HFF-Myc (cell line): Measurements from ENCODE around the gene MCRIP2.

Experiments
- DNase-seq: peaks from one replicate; pipeline ENCODE4 v3.0.0-alpha.2; 2011; ENCODE audit warnings: low read depth; ENCODE audit errors: extremely low read depth
- H3K4me3 ChIP-seq: replicated peaks from 2 replicates; pipeline ENCODE4 v1.5.1; 2011; ENCODE audit warnings: low read depth, mild to moderate bottlenecking, control low read depth, low read length
- TF ChIP-seq, protein P1 (sequence below): IDR thresholded peaks from 2 replicates; pipeline ENCODE4 v1.5.1; 2012; ENCODE audit warnings: mild to moderate bottlenecking, low read depth, low read length, control low read depth; ENCODE audit errors: missing control alignments

The MCRIP2 gene

GRCh38 chr16:625117-625976 is 16.3 kb upstream of the MCRIP2 start:
- H3K4me3 ChIP-seq = no peak overlapping the region
- TF ChIP-seq, protein P1, sequence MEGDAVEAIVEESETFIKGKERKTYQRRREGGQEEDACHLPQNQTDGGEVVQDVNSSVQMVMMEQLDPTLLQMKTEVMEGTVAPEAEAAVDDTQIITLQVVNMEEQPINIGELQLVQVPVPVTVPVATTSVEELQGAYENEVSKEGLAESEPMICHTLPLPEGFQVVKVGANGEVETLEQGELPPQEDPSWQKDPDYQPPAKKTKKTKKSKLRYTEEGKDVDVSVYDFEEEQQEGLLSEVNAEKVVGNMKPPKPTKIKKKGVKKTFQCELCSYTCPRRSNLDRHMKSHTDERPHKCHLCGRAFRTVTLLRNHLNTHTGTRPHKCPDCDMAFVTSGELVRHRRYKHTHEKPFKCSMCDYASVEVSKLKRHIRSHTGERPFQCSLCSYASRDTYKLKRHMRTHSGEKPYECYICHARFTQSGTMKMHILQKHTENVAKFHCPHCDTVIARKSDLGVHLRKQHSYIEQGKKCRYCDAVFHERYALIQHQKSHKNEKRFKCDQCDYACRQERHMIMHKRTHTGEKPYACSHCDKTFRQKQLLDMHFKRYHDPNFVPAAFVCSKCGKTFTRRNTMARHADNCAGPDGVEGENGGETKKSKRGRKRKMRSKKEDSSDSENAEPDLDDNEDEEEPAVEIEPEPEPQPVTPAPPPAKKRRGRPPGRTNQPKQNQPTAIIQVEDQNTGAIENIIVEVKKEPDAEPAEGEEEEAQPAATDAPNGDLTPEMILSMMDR = no peak
- DNase-seq = no peak

- TF ChIP-seq, protein P1 = no peak
- DNase-seq = no peak
- H3K4me3 ChIP-seq = no peak overlapping the region
Observed at GRCh38 chr16:625977-626765, 15.5 kb upstream of the MCRIP2 start.

DNA sequence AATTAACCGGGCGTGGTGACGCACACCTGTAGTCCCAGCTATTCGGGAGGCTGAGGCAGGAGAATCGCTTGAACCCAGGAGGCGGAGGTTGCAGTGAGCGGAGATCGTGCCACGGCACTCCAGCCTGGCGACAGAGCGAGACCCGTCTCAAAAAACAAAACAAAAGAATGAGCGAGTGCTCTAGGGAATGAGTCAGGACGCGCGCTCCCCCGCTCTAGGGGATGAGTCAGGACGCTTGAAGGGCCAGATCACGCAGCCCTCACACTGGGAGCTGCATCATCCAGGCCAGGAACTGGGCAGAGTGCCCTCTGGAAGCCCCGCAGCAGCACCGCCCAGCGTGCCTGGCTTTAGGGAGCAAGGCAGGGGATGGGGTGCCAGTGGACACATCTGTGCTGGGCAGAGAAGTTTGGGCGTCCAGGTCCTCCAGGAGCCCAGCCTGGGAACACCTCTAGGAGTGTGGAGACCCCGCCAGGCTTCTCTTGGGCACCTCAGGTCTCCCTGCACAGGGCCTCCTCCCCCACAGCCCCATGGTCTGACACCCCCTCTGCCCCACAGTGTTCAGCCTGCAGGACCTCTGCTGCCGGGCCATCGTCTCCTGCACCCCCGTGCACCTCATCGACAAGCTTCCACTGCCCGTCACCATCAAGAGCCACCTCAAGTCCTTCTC is 14.7 kb upstream of the MCRIP2 start:
- no peak overlapping the region for H3K4me3 ChIP-seq
- TF ChIP-seq, protein P1 = no peak
- DNase-seq = peak; percentile 78

DNA sequence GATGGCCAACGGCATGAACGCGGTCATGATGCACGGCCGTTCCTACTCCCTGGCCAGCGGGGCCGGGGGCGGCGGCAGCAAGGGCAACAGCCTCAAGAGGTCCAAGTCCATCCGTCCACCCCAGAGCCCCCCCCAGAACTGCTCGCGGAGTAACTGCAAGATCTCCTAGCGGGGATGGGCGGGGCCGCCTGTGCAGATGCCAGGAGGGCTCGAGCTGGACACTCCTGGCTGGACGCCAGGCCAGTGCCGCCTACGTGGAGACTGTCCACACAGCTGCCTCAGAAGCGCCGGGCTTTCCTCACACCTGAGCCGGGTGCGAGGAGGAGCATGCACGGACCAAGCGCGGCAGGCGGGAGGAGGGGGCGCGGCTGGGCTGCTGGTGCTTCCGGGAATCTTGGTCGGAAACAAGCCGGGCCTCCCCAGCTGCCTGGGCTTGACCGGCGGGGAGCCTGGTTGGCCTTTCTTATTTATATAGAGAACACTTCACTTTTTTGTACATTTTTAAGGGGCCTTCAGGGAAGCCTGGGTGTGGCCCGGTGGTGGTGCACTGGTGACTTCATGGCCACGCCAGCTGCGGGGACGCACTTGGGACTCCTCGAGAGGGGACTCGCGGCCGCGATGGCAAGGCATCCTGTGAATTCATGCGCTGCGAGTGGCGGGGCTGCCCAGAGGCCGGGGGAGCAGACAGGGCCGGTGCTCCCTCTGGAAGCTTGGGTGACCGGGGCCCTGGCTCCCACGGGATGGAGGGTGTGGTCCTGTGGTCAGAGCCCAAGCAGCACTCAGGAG is 14.0 kb upstream of the MCRIP2 start:
- DNase-seq = no peak
- no peak overlapping the region for H3K4me3 ChIP-seq

GRCh38 chr16:628321-629061 is 13.1 kb upstream of the MCRIP2 start:
- no peak overlapping the region for H3K4me3 ChIP-seq
- TF ChIP-seq, protein P1 = no peak
- DNase-seq = no peak

More for the DNA sequence above, 14.0 kb upstream of the MCRIP2 start:
- TF ChIP-seq, protein P1 = no peak
